Measurements from ENCODE around the gene STRIP1. TPM values are rescaled to one million over a fixed set of nuclear protein-coding genes. Genes with fewer than 3 reads are reported as not detected.

Gene STRIP1
- total RNA-seq, 2 experiments from 2014 or later = 74.3 to 80.9 TPM

DNA sequence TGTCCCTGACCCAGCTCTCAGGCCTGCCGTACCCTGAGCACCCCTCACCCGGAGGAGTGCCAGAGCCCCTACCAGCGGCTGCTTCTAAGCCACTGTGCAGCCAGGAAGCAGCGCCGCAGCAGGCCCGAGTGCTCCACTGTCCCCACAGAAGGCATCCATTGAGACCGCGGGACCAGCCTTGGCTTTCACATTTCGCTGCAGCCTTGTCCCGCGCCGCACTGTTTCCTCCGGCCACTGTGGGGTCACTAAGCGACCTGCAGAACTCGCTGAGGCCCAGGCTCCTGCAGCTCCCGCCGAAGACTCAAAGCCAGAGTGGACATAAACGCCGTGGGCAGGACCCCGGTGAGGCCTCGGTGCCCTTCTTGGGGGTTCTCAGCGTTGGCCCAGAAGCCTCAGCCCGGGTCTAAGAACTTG lies 33.1 kb downstream of the STRIP1 start:
- ATAC-seq (ENCODE audit: poor library complexity) (no peak), DNase-seq (no peak)
- Mint-ChIP-seq H3K4me1 (ENCODE audit: low read depth) (peaks cover 17% of the 10 kb centered on the region), H3K9me3 (no peaks in the 10 kb centered on the region), H3K4me3 (no peak overlapping the region), H3K36me3 (ENCODE audit: low read depth) (no peaks in the 10 kb centered on the region), H3K27ac (no peak overlapping the region), H3K27me3 (peaks cover 68% of the 10 kb centered on the region)
- Histone ChIP-seq H3K36me3 (ENCODE audit: insufficient read depth, low read length) (no peaks in the 10 kb centered on the region), H3K4me3 (ENCODE audit: low read length) (no peak overlapping the region), H3K4me1 (ENCODE audit: insufficient read depth, low read length) (peaks cover 32% of the 10 kb centered on the region), H3K27ac (ENCODE audit: low read depth in 1 of 2, low read length in 2 of 2) (no peak overlapping the region), H3K27me3 (ENCODE audit: control insufficient read depth in 1 of 2, insufficient read depth in 2 of 2, low read length in 2 of 2) (peaks cover 49 to 54% of the 10 kb centered on the region in 2 experiments), H3K9me3 (ENCODE audit: control insufficient read depth in 1 of 2, insufficient read depth in 1 of 2, low read length in 2 of 2) (peaks cover 0 to 26% of the 10 kb centered on the region in 2 experiments)
- POLR2A ChIA-PET = no interaction called here
- intact Hi-C loops (cut with DNase I, micrococcal nuclease) = no loop called here
- TF ChIP-seq, protein P1, sequence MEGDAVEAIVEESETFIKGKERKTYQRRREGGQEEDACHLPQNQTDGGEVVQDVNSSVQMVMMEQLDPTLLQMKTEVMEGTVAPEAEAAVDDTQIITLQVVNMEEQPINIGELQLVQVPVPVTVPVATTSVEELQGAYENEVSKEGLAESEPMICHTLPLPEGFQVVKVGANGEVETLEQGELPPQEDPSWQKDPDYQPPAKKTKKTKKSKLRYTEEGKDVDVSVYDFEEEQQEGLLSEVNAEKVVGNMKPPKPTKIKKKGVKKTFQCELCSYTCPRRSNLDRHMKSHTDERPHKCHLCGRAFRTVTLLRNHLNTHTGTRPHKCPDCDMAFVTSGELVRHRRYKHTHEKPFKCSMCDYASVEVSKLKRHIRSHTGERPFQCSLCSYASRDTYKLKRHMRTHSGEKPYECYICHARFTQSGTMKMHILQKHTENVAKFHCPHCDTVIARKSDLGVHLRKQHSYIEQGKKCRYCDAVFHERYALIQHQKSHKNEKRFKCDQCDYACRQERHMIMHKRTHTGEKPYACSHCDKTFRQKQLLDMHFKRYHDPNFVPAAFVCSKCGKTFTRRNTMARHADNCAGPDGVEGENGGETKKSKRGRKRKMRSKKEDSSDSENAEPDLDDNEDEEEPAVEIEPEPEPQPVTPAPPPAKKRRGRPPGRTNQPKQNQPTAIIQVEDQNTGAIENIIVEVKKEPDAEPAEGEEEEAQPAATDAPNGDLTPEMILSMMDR (IDR thresholded peaks at IDR 0.05) = no peak
- CTCF ChIA-PET = interaction anchor here (0.8 kb wide), 1 partner anchor 21 kb away, joined by 3 read pairs; no protein-coding TSS in a partner anchor

DNA sequence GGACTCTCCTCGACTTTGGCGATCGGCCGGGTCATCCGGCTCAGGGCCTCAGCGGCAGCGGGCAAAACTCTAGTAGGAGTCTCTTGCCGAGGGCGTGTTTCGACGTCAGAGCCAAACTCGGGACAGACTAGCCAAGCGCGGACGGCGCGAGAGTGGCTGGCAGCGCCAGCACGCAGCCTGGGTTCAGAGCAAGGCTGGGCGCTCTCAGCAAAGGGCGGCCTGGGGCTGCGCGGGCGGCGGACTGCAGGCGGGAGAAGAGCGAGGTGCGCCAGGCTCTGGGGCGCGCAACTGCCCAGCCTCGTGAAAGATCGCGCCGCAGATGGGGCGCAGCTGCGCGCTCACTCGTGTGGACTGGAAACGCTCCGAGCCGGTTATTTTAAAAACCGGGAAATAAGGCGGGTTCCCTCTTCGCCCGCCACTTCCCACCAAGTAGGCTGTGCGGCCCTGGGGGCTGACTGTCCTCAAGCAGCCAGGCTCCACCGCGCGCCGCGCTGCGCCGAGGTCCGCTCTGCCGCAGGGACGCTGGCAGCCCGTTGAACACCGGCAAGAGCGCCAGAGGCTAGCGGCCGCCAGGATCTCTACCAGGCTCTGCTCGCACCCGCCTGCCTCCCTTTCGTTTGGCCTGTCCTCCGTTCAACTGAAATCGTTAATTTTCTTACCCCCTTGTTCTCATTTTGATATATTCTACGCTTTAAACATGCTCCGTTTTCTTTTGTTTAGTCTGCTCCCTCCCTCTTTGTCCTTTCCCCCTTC lies 33.6 kb downstream of the STRIP1 start:
- Histone ChIP-seq H3K27ac (ENCODE audit: low read depth in 1 of 2, low read length in 2 of 2) (no peak overlapping the region), H3K36me3 (ENCODE audit: insufficient read depth, low read length) (no peaks in the 10 kb centered on the region), H3K4me1 (ENCODE audit: insufficient read depth, low read length) (peaks cover 32% of the 10 kb centered on the region), H3K27me3 (ENCODE audit: control insufficient read depth in 1 of 2, insufficient read depth in 2 of 2, low read length in 2 of 2) (peaks cover 51 to 58% of the 10 kb centered on the region in 2 experiments), H3K4me3 (ENCODE audit: low read length) (no peak overlapping the region), H3K9me3 (ENCODE audit: control insufficient read depth in 1 of 2, insufficient read depth in 1 of 2, low read length in 2 of 2) (peaks cover 0 to 26% of the 10 kb centered on the region in 2 experiments)
- intact Hi-C loops (cut with DNase I, micrococcal nuclease) = no loop called here
- POLR2A ChIA-PET = no interaction called here
- peak in 1 of 14 experiments; percentile 34 for DNase-seq
- TF ChIP-seq, protein P1 (IDR thresholded peaks at IDR 0.05) = no peak
- H3K4me3 Mint-ChIP-seq = peak overlapping the region; percentile 62
- no peaks in the 10 kb centered on the region for H3K9me3 Mint-ChIP-seq
- CTCF ChIA-PET = interaction anchor here (0.8 to 1.1 kb wide), 2 partner anchors 20 kb away, joined by 3 to 4 read pairs; no protein-coding TSS in a partner anchor
- H3K27ac Mint-ChIP-seq = no peak overlapping the region
- ATAC-seq (ENCODE audit: poor library complexity) = no peak
- H3K27me3 Mint-ChIP-seq = peaks cover 73% of the 10 kb centered on the region
- no peaks in the 10 kb centered on the region for H3K36me3 Mint-ChIP-seq (ENCODE audit: low read depth)
- H3K4me1 Mint-ChIP-seq (ENCODE audit: low read depth) = peaks cover 17% of the 10 kb centered on the region

DNA sequence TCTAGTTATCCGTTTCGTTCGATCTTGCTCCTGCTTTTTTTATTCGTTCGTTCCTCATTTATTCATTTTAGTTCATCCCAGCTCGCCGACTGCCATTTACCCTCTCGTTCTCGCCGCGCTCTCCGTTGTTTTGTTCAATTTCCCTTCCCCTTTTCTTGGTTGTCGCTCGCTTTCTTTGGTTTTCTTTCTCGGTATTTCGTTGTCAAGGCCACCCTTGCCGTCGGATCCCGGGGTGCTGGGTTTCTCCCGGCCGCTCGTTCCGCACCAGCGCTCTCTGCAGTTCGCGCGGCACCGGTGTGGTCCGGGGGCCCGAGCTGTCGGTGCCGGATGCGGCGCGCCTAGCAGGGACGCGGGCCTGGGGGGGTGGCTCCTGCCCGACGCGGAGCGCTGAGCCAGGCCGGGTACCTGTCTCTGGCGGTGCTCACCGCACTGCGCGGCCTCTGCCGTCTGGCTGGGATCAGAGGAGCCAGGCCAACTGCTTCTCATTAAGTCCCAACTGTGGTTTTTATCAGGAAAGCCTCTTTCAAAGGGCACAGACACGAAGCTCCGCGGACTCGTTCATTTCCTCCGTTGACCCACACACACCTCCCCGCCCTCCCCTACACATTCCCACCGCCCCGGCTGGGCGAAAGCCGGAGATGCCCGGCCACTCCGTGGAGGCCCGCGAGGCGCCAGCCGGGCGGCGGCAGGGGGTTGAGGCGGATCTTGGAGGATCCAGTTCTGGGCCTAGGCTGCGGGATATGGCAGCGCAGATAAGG lies 34.4 kb downstream of the STRIP1 start:
- H3K36me3 ChIP-seq (ENCODE audit: insufficient read depth, low read length) = no peaks in the 10 kb centered on the region
- H3K27ac ChIP-seq (ENCODE audit: low read depth in 1 of 2, low read length in 2 of 2) = no peak overlapping the region
- intact Hi-C loops (cut with DNase I, micrococcal nuclease) = no loop called here
- Mint-ChIP-seq H3K36me3 (ENCODE audit: low read depth) (no peaks in the 10 kb centered on the region), H3K27ac (no peak overlapping the region), H3K9me3 (no peaks in the 10 kb centered on the region), H3K4me1 (ENCODE audit: low read depth) (peaks cover 17% of the 10 kb centered on the region), H3K27me3 (peaks cover 79% of the 10 kb centered on the region), H3K4me3 (peak overlapping the region; percentile 62)
- no peak overlapping the region for H3K4me3 ChIP-seq (ENCODE audit: low read length)
- peak in 6 of 14 experiments; percentile 15 to 58 (median 34) for DNase-seq
- H3K9me3 ChIP-seq (ENCODE audit: control insufficient read depth in 1 of 2, insufficient read depth in 1 of 2, low read length in 2 of 2) = peaks cover 0 to 26% of the 10 kb centered on the region in 2 experiments
- peak; percentile 66 for ATAC-seq (ENCODE audit: poor library complexity)
- H3K27me3 ChIP-seq (ENCODE audit: control insufficient read depth in 1 of 2, insufficient read depth in 2 of 2, low read length in 2 of 2) = peaks cover 51 to 65% of the 10 kb centered on the region in 2 experiments
- TF ChIP-seq, protein P1 (IDR thresholded peaks at IDR 0.05) = no peak
- POLR2A ChIA-PET = interaction anchor here (1.4 kb wide), 1 partner anchor 13 kb away, joined by 4 read pairs; no protein-coding TSS in a partner anchor
- H3K4me1 ChIP-seq (ENCODE audit: insufficient read depth, low read length) = peaks cover 32% of the 10 kb centered on the region
- CTCF ChIA-PET = interaction anchor here (0.6 to 1.1 kb wide), 2 partner anchors 15 to 19 kb away, joined by 4 read pairs; no protein-coding TSS in a partner anchor

Data from CD4-positive, alpha-beta T cell (primary cell).